Panc1 (cell line): Measurements from ENCODE around the gene APOA1.

Experiments used
- POLR2AphosphoS5 ChIP-seq: IDR thresholded peaks from 2 replicates; pipeline ENCODE4 v1.6.1; 2012; ENCODE audit warnings: mild to moderate bottlenecking, low read depth, low read length, moderate library complexity
- SIN3A ChIP-seq: IDR thresholded peaks from 2 replicates; pipeline ENCODE4 v1.6.1; 2012; ENCODE audit warnings: low read depth, mild to moderate bottlenecking, low read length, moderate library complexity, borderline replicate concordance; ENCODE audit not compliant: insufficient read depth
- TCF7L2 ChIP-seq: IDR thresholded peaks from 2 replicates; pipeline ENCODE4 v1.6.1; 2011; ENCODE audit warnings: mild to moderate bottlenecking, low read depth, low read length, inconsistent platforms
- TF ChIP-seq, protein P1 (sequence below): fragments of 450-650 bp; IDR thresholded peaks from 2 replicates; pipeline ENCODE4 v1.5.1; 2017; ENCODE audit warnings: mild to moderate bottlenecking
- TF ChIP-seq, protein P2 (sequence below), 2 experiments: IDR thresholded peaks; 2 replicates each; pipeline ENCODE4 v1.6.1; 2011 to 2012; ENCODE audit warnings: low read depth in 2 of 2, control low read depth in 1 of 2, low read length in 1 of 2, mild to moderate bottlenecking in 1 of 2, moderate library complexity in 1 of 2; ENCODE audit not compliant: insufficient read depth in 1 of 2

DNA sequence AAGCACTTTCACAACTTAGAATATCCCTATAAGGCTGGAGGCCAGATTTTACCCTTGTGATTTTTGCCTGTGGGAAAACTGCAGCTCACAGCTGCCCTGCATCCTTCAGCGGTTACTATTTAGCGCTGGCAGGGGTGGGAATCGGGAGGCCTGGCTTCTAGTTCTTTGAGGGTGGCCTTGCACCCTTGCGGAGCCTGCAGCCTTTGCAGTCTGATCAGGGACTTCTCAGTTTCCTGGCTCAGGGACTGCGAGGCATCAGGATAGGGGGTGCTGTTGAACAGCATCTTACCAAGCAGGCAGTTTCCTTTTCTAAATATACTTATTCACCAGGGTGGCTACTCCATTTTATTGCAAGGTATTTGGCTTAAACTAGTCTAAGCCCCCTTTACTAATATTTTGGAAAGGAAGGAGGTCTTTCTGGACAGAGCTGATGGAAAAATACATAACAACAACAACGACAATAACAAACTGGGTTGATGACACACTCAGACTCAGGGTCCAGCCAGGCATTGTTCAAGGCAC lies 2.9 kb upstream of the APOA1 start:
- TF ChIP-seq, protein P1, sequence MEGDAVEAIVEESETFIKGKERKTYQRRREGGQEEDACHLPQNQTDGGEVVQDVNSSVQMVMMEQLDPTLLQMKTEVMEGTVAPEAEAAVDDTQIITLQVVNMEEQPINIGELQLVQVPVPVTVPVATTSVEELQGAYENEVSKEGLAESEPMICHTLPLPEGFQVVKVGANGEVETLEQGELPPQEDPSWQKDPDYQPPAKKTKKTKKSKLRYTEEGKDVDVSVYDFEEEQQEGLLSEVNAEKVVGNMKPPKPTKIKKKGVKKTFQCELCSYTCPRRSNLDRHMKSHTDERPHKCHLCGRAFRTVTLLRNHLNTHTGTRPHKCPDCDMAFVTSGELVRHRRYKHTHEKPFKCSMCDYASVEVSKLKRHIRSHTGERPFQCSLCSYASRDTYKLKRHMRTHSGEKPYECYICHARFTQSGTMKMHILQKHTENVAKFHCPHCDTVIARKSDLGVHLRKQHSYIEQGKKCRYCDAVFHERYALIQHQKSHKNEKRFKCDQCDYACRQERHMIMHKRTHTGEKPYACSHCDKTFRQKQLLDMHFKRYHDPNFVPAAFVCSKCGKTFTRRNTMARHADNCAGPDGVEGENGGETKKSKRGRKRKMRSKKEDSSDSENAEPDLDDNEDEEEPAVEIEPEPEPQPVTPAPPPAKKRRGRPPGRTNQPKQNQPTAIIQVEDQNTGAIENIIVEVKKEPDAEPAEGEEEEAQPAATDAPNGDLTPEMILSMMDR, result no peak; the same call in 1 of the 2 replicates
- TF ChIP-seq POLR2AphosphoS5 (no peak), SIN3A (no peak), TCF7L2 (no peak)
- TF ChIP-seq, protein P2, sequence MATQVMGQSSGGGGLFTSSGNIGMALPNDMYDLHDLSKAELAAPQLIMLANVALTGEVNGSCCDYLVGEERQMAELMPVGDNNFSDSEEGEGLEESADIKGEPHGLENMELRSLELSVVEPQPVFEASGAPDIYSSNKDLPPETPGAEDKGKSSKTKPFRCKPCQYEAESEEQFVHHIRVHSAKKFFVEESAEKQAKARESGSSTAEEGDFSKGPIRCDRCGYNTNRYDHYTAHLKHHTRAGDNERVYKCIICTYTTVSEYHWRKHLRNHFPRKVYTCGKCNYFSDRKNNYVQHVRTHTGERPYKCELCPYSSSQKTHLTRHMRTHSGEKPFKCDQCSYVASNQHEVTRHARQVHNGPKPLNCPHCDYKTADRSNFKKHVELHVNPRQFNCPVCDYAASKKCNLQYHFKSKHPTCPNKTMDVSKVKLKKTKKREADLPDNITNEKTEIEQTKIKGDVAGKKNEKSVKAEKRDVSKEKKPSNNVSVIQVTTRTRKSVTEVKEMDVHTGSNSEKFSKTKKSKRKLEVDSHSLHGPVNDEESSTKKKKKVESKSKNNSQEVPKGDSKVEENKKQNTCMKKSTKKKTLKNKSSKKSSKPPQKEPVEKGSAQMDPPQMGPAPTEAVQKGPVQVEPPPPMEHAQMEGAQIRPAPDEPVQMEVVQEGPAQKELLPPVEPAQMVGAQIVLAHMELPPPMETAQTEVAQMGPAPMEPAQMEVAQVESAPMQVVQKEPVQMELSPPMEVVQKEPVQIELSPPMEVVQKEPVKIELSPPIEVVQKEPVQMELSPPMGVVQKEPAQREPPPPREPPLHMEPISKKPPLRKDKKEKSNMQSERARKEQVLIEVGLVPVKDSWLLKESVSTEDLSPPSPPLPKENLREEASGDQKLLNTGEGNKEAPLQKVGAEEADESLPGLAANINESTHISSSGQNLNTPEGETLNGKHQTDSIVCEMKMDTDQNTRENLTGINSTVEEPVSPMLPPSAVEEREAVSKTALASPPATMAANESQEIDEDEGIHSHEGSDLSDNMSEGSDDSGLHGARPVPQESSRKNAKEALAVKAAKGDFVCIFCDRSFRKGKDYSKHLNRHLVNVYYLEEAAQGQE (IDR thresholded peaks at IDR 0.05; ENCODE audit: insufficient read depth in 1 of 2, low read depth in 2 of 2, low read length in 1 of 2), result no peak
